ENCODE data around the gene TRIM34. TPM values are rescaled to one million over a fixed set of nuclear protein-coding genes. Genes with fewer than 3 reads are reported as not detected.

Gene TRIM34
- total RNA-seq, 4 donors from 2014 or later, result 7.0 to 11.1 (median 7.6) TPM

DNA sequence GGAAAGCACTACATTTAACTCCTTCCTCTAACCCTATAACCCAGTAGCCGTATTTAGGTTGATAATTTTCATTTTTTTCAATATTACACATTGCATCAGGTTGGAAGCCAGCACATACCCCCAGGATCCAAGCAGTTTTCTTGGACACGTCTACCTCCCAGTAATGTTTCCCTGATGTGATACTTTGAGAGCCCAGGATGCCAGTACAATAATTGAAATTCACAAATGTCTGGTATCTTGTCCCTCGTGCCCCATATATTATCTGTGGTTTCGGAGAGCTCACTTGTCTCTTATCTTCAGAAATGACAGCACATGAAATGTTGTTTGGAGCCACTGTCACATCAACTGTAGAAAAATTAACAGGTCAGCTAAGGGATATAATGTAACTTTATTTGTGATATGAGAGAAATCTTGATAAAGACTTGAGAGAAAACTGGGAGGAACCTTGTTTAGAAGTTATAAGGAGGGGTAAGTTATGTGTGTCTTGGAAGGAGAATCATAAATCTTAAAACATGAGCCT lies 40.3 kb downstream of the TRIM34 start:
- Histone ChIP-seq H3K36me3 (peaks cover 7 to 34% of the 10 kb centered on the region in 2 donors), H3K4me3 (replicated peaks in 1 of 3) (no peak overlapping the region), H3K4me1 (no peaks in the 10 kb centered on the region), H3K27me3 (no peaks in the 10 kb centered on the region), H3K9me3 (no peaks in the 10 kb centered on the region), H3K27ac (no peak overlapping the region)
- DNase-seq, result no peak
- 94 to 95% methylated on average over 4 of the region's 4 CpGs for WGBS, 2 donors
- TF ChIP-seq CTCF (IDR thresholded peaks at IDR 0.05) (no peak), POLR2A (IDR thresholded peaks at IDR 0.05) (no peak)
- intact Hi-C loops (cut with DNase I), result loop anchor here (10.0 kb wide), 1 partner anchor 70 kb away; the partner anchor contains the start of gene TRIM6

DNA sequence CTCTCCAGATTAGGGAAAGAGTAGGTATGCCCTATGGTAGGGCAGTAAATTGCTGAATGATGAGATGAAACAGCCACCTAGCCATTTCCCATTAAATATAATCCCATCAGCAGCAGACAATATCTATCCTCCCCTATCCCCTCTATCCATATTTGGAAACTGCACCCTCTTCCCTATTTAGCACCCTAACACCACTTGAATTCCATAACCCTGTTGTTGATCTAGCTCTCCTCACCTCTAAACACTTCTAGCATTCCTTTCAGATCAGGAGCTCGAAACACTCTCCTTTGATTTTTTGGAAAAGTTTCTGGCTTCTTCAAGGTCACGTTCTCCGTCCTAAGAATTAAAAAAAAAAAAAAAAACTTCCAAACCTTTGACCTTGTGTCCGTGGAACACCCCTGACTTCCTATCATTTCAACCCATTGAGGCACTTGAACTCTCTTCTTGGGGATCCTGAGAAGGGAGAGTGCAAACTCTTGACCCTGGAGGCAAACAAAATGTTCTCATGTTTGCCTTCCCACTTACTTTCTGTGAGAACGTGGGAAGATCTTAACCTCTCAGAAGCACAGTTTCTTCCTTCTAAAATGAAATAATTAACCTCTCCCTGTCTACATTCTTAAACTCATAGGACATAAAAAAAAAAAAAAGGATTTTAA lies 41.1 kb downstream of the TRIM34 start:
- no peak for DNase-seq
- Histone ChIP-seq H3K27ac (no peak overlapping the region), H3K36me3 (peaks cover 7 to 37% of the 10 kb centered on the region in 2 donors), H3K4me1 (no peaks in the 10 kb centered on the region), H3K27me3 (no peaks in the 10 kb centered on the region), H3K4me3 (replicated peaks in 1 of 3) (no peak overlapping the region), H3K9me3 (no peaks in the 10 kb centered on the region)
- no peak for TF ChIP-seq CTCF (IDR thresholded peaks at IDR 0.05)
- no peak for TF ChIP-seq POLR2A (IDR thresholded peaks at IDR 0.05)
- 69 to 76% methylated on average over 5 of the region's 5 CpGs for WGBS, 2 donors
- intact Hi-C loops (cut with DNase I), result loop anchor here (10.0 kb wide), 1 partner anchor 71 kb away; the partner anchor contains the start of gene TRIM6

- intact Hi-C loops (cut with DNase I), result loop anchor here (10.0 kb wide), 1 partner anchor 72 kb away; the partner anchor contains the start of gene TRIM6
- DNase-seq, result no peak
- TF ChIP-seq POLR2A (IDR thresholded peaks at IDR 0.05), result no peak
- no peak for TF ChIP-seq CTCF (IDR thresholded peaks at IDR 0.05)
- Histone ChIP-seq H3K4me1 (no peaks in the 10 kb centered on the region), H3K27ac (no peak overlapping the region), H3K4me3 (replicated peaks in 1 of 3) (no peak overlapping the region), H3K9me3 (no peaks in the 10 kb centered on the region), H3K36me3 (peaks cover 7 to 37% of the 10 kb centered on the region in 2 donors), H3K27me3 (no peaks in the 10 kb centered on the region)
- whole genome bisulfite sequencing, 2 donors, result 80 to 83% methylated on average over 6 of the region's 6 CpGs
Measured at GRCh38 chr11:5666402-5666793, 41.6 kb downstream of the TRIM34 start.

DNA sequence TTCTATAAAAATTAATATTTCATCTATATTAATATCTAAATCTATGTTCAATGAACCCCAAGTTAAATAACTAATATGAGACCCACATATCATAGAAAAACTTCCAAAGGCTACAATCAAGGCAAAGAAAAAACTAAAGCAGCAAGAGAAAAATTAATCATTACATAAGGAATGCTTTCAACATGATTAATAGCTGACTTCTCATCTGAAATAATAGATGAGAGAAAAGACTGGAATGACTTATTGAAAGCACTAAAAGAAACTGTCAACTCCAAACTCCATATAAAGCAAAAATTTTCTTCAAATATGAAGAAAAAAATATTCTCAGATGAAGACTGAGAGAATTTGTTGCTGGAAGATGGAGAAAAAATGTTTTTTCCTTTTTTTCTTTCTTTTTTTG lies 47.0 kb downstream of the TRIM34 start:
- peaks cover 7 to 22% of the 10 kb centered on the region in 2 donors for H3K36me3 ChIP-seq
- DNase-seq, result no peak
- H3K9me3 ChIP-seq, result no peaks in the 10 kb centered on the region
- no peak overlapping the region for H3K27ac ChIP-seq
- TF ChIP-seq CTCF (IDR thresholded peaks at IDR 0.05), result no peak
- TF ChIP-seq POLR2A (IDR thresholded peaks at IDR 0.05), result no peak
- H3K27me3 ChIP-seq, result no peaks in the 10 kb centered on the region
- intact Hi-C loops (cut with DNase I), result no loop called here
- H3K4me3 ChIP-seq (replicated peaks in 1 of 3), result no peak overlapping the region
- H3K4me1 ChIP-seq, result no peaks in the 10 kb centered on the region

GRCh38 chr11:5674391-5674790 lies 49.6 kb downstream of the TRIM34 start:
- no peaks in the 10 kb centered on the region for H3K27me3 ChIP-seq
- TF ChIP-seq CTCF (IDR thresholded peaks at IDR 0.05) (no peak), POLR2A (IDR thresholded peaks at IDR 0.05) (no peak)
- H3K27ac ChIP-seq, result no peak overlapping the region
- intact Hi-C loops (cut with DNase I), result no loop called here
- H3K9me3 ChIP-seq, result no peaks in the 10 kb centered on the region
- peaks cover 21 to 31% of the 10 kb centered on the region in 2 donors for H3K36me3 ChIP-seq
- WGBS, 2 donors, result 98 to 100% methylated on average over 4 of the region's 4 CpGs
- no peak overlapping the region for H3K4me3 ChIP-seq (replicated peaks in 1 of 3)
- H3K4me1 ChIP-seq, result no peaks in the 10 kb centered on the region
- no peak for DNase-seq

Data from thyroid gland (tissue), 4 donors.